Right lobe of liver (tissue), 4 donors: ENCODE data around the gene LHFPL6.

Experiments used
- CTCF ChIP-seq, 4 donors: fragments of 200-600 bp in 3 of 4; fragments of 450-650 bp in 1 of 4; IDR thresholded peaks; one replicate each; pipeline versions ENCODE4 v1.5.1 to v1.8.0; 2016 to 2022; ENCODE audit warnings: antibody characterized with exemption in 4 of 4, mild to moderate bottlenecking in 2 of 4
- POLR2A ChIP-seq: fragments of 450-650 bp; IDR thresholded peaks from one replicate; pipeline ENCODE4 v1.6.1; 2017; ENCODE audit warnings: antibody characterized with exemption, mild to moderate bottlenecking
- donor health status: DM: no; HTN: no; CAD: no.
- donor health status: DM: no; HTN: no; CAD: no.
- donor health status: DM: no; HTN: yes; CAD: no.

- TF ChIP-seq POLR2A = no peak
- TF ChIP-seq CTCF (IDR thresholded peaks at IDR 0.05) = no peak
Measured at GRCh38 chr13:39530916-39531315, 72.1 kb downstream of the LHFPL6 start.
